Large intestine (tissue), 3 donors: ENCODE results near the gene C11orf86. TPM values are rescaled to one million over a fixed set of nuclear protein-coding genes. Genes with fewer than 3 reads are reported as not detected.

Experiments used
- DNase-seq, 2 donors: peaks; one replicate each; pipeline versions ENCODE4 v3.0.0 to v3.0.0-alpha.2; 2013
- H3K27ac ChIP-seq: one replicate; pipeline ENCODE4 v1.5.1; 2013; ENCODE audit warnings: low read length
- H3K27me3 ChIP-seq: 2 replicates; pipeline ENCODE4 v1.6.1; 2013; ENCODE audit warnings: low read length; ENCODE audit not compliant: control insufficient read depth, insufficient read depth
- H3K36me3 ChIP-seq: 2 replicates; pipeline ENCODE4 v1.6.1; 2013; ENCODE audit warnings: low read length; ENCODE audit not compliant: control insufficient read depth, insufficient read depth
- H3K4me1 ChIP-seq: one replicate; pipeline ENCODE4 v1.6.1; 2013; ENCODE audit warnings: low read length; ENCODE audit not compliant: control insufficient read depth, insufficient read depth
- H3K4me3 ChIP-seq: one replicate; pipeline ENCODE4 v1.5.1; 2013; ENCODE audit warnings: low read length
- H3K9me3 ChIP-seq: one replicate; pipeline ENCODE4 v1.6.1; 2013; ENCODE audit warnings: mild to moderate bottlenecking, low read depth, low read length, moderate library complexity; ENCODE audit not compliant: control insufficient read depth
- WGBS: methylation state at CpG from one replicate; pipeline ENCODE4 v1.1.5; 2013; ENCODE audit warnings: low lambda C conversion rate; ENCODE audit not compliant: insufficient coverage; 5-methylcytosine and 5-hydroxymethylcytosine counted together
- polyA plus RNA-seq: library from polyadenylated mRNA; unstranded; fragments of 120-200 nt; gene quantifications from one replicate; pipeline ENCODE4 v1.2.1, GENCODE V29; 2013

C11orf86 gene
- polyA plus RNA-seq, 1 donor, result 16.0 TPM

DNA sequence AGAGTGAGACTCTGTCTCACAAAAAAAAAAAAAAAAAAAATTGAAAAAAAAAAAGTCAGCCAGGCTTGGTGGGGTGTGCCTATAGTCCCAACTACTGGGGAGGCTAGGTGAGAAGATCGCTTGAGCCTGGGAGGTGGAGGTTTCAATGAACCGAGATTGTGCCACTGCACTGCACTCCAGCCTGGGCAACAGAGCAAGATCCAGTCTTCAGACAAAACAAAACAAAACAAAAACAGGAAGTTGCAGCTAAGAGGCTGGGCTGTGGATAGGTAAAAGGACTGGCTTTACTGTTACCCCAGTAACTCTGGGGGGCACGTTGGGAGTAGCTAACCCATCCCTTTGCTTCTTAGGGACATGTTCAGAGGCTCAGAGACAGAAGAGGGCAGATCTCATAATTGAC, 10.6 kb upstream of the C11orf86 start:
- Histone ChIP-seq H3K4me1 (peaks cover 30% of the 10 kb centered on the region), H3K36me3 (no peaks in the 10 kb centered on the region), H3K9me3 (no peaks in the 10 kb centered on the region), H3K27me3 (no peaks in the 10 kb centered on the region), H3K27ac (no peak overlapping the region), H3K4me3 (no peak overlapping the region)
- WGBS, result no CpG with 5 or more reads among the region's 3 CpGs
- no peak for DNase-seq

DNA sequence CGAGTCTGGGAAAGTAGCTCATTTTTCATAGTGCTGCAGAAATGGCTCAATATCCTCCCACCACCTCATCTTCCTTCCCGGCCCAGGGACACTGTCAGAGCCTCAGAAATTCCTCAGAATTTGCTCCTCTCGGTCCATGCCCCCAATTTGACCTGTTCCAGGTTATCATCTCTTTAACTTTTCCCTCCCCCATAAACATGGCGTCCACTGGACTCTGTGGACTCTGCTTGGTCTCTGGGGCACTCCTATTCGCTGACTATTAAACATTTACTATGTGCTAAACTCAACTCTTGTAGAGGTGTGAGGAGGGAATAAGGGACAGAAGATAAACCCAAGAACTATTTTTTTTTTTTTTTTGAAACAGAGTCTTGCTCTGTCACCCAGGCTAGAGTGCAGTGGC, 8.8 kb upstream of the C11orf86 start:
- Histone ChIP-seq H3K27me3 (no peaks in the 10 kb centered on the region), H3K9me3 (peaks cover 8% of the 10 kb centered on the region), H3K36me3 (no peaks in the 10 kb centered on the region), H3K4me1 (peaks cover 45% of the 10 kb centered on the region), H3K4me3 (no peak overlapping the region), H3K27ac (peak overlapping the region; percentile 80)
- DNase-seq, result peak; percentile 81 to 90
- WGBS, result no CpG with 5 or more reads among the region's 5 CpGs

DNA sequence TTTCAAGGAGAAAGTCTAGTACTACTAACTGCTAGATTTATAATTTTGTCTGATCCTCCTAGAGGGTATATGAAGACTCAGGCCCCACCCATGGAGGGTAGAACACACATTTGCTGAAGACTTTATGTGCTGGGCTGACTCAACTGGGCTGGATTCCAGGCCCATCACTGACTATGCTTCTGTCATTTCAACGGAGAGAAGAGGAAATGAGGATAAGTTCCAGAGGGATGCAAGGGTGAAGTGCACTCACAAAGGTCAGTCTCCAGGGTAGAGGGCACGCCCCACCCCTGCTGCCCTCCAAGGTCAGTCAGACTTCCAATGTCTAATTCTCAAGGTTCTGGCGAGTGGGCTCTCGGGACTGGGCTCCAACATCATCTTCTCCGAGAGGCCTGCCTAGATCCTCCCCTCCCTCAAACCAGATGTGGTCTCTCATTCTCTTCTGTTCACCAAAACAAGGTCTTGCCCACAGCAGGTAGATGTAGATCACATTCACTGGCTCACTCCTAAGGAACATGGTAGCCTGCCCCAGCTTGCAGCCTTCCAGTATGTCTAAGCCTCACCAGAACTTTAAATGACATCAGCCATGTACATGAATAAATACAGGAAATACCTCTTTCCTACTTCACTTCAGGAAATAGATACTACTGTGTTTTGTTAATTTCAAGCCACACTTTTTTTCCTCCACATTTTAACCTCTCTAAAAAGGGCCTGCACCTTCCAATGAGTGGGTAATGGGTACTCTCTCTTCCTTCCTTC, 7.3 kb upstream of the C11orf86 start:
- Histone ChIP-seq H3K36me3 (no peaks in the 10 kb centered on the region), H3K4me1 (peaks cover 53% of the 10 kb centered on the region), H3K27ac (peak overlapping the region; percentile 6), H3K9me3 (peaks cover 8% of the 10 kb centered on the region), H3K4me3 (no peak overlapping the region), H3K27me3 (no peaks in the 10 kb centered on the region)
- DNase-seq, result no peak
- WGBS, result no CpG with 5 or more reads among the region's 5 CpGs

GRCh38 chr11:66969584-66970225, 5.4 kb upstream of the C11orf86 start:
- Histone ChIP-seq H3K36me3 (no peaks in the 10 kb centered on the region), H3K27me3 (no peaks in the 10 kb centered on the region), H3K4me1 (peaks cover 62% of the 10 kb centered on the region), H3K9me3 (peaks cover 8% of the 10 kb centered on the region), H3K27ac (peak overlapping the region; percentile 90), H3K4me3 (no peak overlapping the region)
- WGBS, result no CpG with 5 or more reads among the region's 6 CpGs
- DNase-seq, result no peak

DNA sequence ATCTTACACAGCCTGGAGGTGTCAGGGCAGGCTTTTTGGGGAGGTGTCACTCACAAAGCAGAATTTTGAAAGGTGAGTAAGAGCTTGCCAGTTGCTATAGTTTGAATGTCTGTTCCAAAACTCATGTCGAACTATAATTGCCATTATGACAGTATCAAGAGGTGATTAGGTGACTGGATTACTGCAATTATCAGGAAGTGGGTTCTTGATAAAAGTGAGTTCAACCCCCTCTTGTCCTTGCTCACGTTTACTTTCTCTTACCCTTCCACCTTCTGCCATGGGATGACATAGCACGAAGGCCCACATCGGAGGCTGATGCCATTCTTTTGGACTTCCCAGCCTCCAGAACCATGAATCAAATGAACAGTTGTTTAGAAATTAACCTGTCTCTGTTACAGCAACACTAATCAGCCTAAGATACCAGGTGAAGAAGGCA, 4.7 kb upstream of the C11orf86 start:
- no peak for DNase-seq
- H3K27ac ChIP-seq, result peak overlapping the region; percentile 90
- 83% methylated on average over 1 of the region's 4 CpGs for WGBS

GRCh38 chr11:66970807-66971442, 4.2 kb upstream of the C11orf86 start:
- peaks cover 52% of the 10 kb centered on the region for H3K4me1 ChIP-seq
- no peaks in the 10 kb centered on the region for H3K36me3 ChIP-seq
- H3K9me3 ChIP-seq, result peaks cover 8% of the 10 kb centered on the region
- DNase-seq, result peak; percentile 85 to 91
- no peaks in the 10 kb centered on the region for H3K27me3 ChIP-seq
- H3K27ac ChIP-seq, result peak overlapping the region; percentile 90
- 20% methylated on average over 1 of the region's 5 CpGs for WGBS
- no peak overlapping the region for H3K4me3 ChIP-seq

More for the DNA sequence above, 4.7 kb upstream of the C11orf86 start:
- Histone ChIP-seq H3K36me3 (no peaks in the 10 kb centered on the region), H3K4me3 (no peak overlapping the region), H3K9me3 (peaks cover 8% of the 10 kb centered on the region), H3K4me1 (peaks cover 57% of the 10 kb centered on the region), H3K27me3 (no peaks in the 10 kb centered on the region)

DNA sequence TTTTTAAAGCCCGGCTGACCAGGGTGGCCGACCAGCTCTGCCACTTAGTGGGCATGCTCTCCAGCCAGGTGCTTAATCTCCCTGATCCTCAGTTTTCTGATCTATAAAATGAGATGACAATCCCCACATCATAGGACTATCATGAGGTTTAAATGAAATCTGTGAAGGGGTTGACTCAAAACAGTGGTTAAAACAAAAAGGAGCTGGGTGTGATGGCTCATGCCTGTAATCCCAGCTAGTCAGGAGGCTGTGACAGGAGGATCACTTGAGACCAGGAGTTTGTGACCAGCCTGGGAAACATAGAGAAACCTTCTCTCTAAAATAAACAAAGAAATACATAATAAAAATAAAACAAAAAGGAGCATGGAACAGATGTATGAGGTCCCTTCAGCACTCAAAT, 3.6 kb upstream of the C11orf86 start:
- Histone ChIP-seq H3K27me3 (no peaks in the 10 kb centered on the region), H3K4me1 (peaks cover 48% of the 10 kb centered on the region), H3K36me3 (no peaks in the 10 kb centered on the region), H3K4me3 (no peak overlapping the region), H3K27ac (peak overlapping the region; percentile 90), H3K9me3 (peaks cover 8% of the 10 kb centered on the region)
- DNase-seq, result no peak
- no CpG with 5 or more reads among the region's 2 CpGs for WGBS

GRCh38 chr11:66973956-66974580, 1.0 kb upstream of the C11orf86 start:
- DNase-seq, result peak in 1 of 2 donors; percentile 27
- Histone ChIP-seq H3K4me1 (peaks cover 35% of the 10 kb centered on the region), H3K27me3 (no peaks in the 10 kb centered on the region), H3K27ac (peak overlapping the region; percentile 76), H3K9me3 (peaks cover 22% of the 10 kb centered on the region), H3K4me3 (no peak overlapping the region), H3K36me3 (no peaks in the 10 kb centered on the region)
- no CpG with 5 or more reads among the region's 8 CpGs for WGBS

GRCh38 chr11:66975405-66976027, 412 bp downstream of the C11orf86 start:
- peak overlapping the region; percentile 57 for H3K4me3 ChIP-seq
- H3K9me3 ChIP-seq, result peaks cover 18% of the 10 kb centered on the region
- DNase-seq, result no peak
- peaks cover 26% of the 10 kb centered on the region for H3K4me1 ChIP-seq
- no peaks in the 10 kb centered on the region for H3K36me3 ChIP-seq
- H3K27ac ChIP-seq, result peak overlapping the region; percentile 87
- no peaks in the 10 kb centered on the region for H3K27me3 ChIP-seq
- WGBS, result no CpG with 5 or more reads among the region's 11 CpGs

DNA sequence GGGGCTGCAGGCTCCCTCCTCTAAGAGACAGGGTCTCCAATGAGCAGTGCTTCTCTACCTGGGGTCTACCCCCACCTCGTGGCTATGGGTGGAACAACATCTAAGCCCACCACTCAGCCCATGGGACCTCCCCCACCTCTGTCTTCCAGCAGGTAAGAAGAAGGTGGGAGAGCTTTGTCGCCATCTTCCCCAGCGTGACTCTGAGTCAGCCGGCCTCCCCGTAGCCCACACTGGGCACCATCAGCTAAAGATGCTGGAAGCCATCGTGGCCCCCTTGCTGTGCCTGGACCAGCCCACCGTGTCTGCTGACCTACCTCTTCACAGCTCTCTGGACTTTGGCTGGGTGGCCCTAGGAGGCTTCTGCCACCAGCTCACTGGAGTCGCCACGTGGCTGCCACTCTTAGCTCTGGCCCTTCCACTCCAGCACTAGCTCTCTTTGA, 944 bp downstream of the C11orf86 start:
- Histone ChIP-seq H3K4me3 (peak overlapping the region; percentile 57), H3K27ac (peak overlapping the region; percentile 87), H3K27me3 (no peaks in the 10 kb centered on the region), H3K9me3 (peaks cover 17% of the 10 kb centered on the region), H3K36me3 (no peaks in the 10 kb centered on the region), H3K4me1 (peaks cover 22% of the 10 kb centered on the region)
- WGBS, result no CpG with 5 or more reads among the region's 9 CpGs
- DNase-seq, result peak in 1 of 2 donors; percentile 24
